CD4-positive, alpha-beta T cell treated with Interleukin-4 for 4 hours (primary cell): ENCODE measurements around the gene PLXND1.

ENCODE experiments used
- DNase-seq: peaks from one replicate; pipeline ENCODE4 v3.0.0-alpha.2; 2020

The PLXND1 gene

DNA sequence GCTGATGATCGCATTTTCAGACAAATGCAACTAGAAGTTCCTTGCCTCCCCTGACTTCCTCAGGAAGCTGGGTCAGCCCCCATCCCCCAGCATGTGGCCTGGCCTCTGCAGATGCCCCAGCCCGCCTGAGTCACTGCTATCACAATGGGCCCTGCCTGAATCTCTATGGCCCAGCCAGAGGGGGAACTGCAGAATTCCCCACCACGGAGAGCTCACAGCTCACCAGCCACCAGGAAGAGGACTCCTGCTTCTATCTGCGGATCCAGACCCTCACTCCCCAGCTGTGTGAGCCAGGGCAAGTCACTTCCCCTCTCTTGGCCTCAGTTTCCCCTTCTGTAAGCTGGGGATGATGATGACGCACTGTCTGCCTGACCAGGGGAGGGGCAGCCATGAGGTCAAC, 6.9 kb downstream of the PLXND1 start:
- DNase-seq, result no peak

DNA sequence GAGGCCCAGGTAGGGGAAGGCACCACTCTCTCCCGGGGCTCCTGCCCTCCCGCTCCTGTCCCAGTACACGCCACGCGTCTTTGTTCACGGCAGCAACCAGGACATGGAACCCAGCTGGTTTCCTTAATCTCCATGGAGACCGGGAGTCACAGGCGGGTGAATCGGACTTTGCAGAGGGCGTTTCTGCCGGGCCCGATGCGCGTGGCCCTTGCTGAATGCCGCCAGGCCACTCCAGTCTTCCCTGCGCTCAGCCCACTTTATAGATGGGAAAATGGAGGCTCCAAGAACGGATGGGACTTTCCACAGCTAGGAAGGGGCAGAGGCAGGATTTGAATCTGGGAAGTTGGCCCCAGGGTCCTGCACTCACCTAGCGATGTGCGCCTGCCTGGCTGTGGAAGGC, 7.4 kb downstream of the PLXND1 start:
- no peak for DNase-seq

- DNase-seq, result no peak
Observed at GRCh38 chr3:129598484-129598883, 8.0 kb downstream of the PLXND1 start.

DNA sequence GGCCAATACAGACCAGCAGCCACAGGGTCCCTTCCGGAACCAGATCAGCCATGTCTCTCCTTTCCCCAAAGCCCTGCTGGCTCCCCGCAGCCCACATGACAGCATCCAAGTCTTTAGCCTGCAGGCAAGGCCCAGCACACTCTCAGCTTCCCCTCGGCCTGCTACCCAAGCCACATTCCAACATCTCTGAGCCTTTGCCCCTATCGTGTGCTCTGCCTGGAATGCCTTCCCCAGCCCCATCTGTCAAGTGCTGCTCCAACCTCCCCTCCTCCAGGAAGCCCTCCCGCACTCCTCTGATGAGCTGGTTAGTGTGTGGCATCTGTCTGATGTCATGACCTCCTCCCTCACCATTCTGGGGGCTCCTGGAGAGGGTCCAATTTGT, 8.5 kb downstream of the PLXND1 start:
- no peak for DNase-seq

DNA sequence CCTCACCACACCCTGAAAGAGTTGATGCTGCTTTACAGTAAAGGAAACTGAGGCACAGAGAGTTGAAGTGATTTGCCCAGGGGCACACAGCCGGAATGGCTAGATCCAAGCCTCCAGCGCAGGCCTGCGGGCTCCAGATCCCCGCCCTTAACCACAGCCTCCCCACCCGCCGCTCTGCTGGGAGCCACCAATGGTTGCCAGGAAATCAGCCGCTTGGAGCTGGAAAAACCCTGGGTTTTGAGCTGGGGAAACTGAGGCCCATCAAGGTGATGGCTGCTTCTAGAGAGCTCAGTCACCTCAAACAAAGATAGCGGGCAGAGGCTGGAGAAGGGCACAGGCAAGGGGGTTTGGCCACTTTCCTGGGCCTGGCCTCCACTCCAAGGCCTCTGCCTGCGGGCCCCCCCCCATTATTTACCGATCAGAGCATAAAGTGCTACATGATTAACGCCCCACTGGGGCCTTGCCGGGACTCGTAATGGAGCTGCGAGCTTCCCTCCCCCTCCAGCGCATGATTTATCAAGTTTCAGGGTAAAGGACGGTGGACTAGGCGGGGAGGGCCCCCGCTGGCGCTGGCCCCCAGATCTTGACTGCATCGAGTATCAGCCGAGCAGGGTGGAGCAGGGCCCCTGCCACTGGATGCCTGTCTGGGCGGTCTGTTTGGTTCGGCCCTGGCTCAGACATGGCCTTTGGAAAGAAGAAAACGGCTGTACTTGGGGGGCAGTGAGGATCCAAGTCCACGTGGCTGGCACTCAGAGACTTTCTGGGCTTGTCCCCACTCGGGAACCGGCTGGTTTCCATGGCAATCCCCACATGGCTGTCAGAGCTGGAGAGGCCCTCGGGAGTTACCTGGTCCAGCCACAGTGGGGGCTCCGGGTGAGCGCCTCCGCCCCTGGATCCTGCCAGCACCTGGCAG, 9.1 kb downstream of the PLXND1 start:
- no peak for DNase-seq

DNA sequence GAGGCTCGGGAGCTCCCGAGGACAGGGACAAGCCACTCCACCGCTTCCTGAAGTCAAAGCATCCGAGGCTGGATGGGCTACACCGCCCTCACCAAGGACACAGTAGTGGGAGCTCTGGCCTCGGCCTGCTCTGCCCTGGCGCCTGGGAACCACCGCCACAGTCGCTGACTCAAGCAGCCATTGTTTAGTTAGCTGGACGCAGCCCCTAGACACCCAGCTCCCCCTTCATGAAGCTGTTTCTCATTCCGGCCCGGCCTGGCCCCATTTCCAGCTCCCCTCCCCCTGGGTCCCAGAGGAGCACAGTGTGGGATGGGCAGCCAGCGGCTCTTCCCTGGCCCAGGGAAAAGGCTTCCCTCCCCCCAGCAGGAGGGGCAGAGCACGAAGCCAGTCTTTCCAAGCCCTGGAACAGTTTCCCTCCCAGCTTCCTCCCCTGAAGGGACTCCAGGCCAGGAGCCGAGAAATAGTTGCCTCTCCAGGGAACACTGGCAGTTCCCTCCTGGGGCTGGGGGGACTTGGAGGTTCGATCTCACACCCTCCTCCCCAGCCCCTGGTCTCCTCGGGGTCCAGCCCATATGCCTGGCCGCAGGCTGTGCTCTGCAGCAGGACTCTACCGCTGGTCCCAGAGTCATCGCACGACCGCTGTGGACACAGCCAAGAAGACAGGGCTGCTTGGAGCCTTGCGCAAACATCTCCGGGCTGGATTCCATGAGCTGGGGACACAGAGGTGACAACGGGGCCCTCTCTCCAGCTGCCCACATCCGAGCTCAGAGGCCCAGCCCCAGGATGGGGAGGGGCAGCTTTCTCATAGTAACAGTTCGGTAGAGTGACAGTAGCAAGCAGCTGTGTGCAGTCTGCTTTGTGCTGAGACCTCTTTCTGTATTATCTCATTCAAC, 10.0 kb downstream of the PLXND1 start:
- no peak for DNase-seq

DNA sequence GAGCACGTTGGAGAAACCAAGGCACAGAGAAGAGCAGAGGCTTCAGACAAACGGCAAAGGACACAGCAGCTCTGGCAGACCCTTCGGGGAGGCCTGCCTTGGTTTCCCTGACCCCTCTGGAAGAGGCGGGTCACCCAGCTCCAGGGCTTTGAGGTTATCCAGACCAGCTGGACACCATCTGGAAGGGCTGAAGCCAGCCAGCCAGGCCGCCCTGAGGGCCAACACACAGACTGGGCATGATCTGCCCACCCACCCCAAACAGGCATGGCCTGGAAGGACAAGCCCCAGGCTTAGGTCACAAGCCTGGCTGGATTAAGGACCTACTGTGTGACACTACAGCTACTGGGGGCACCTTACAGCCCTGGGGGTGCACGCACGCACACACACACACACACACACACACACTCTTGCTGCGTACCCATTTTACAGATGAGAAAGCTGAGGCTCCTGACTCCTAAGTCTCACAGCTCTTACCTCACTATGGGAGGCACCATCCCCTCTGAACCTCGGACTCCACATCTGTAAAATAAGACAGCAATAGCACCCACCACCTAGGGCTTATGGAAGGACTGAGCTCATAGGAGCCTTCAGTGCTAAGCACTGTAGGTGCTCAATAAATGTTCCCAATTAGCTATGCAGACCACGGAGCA, 10.8 kb downstream of the PLXND1 start:
- no peak for DNase-seq

GRCh38 chr3:129594907-129595390, 11.5 kb downstream of the PLXND1 start:
- no peak for DNase-seq

GRCh38 chr3:129594409-129594808, 12.1 kb downstream of the PLXND1 start:
- no peak for DNase-seq

DNA sequence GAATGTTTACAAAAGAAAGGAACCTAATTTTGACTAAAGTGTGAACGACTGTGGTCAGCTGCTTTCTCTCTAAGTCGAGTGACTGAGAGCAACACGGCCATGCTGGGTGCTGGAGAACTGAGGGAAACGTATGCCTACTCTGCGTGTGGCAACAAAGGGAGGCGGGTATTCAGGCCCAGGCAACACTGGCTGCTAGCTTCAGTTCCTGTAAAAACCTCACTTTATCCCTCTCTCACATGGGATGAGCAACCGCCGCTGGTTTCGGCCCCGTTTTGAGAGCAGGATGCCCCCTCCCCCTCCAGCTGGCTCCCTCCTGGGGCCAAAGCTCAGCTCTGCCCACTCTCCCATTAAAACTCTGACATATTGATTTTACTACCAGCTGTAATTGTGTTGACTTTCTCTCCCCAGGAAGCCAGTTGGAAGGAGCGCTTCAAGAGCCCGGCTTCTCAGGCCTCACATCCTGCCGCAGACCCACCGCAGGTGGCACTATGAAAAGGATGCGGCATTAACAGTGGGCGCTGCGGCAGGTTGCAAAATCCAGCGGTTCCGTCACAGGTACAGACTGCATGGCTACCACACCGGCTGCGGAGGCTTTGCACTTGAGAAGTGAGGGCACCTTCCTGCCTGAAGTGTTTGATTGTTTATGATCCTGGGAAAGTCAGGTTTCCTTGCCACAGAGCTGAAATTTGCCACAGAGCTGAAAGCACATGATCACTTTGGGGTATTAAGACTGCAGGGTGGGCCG, 12.7 kb downstream of the PLXND1 start:
- DNase-seq, result peak; percentile 38

DNA sequence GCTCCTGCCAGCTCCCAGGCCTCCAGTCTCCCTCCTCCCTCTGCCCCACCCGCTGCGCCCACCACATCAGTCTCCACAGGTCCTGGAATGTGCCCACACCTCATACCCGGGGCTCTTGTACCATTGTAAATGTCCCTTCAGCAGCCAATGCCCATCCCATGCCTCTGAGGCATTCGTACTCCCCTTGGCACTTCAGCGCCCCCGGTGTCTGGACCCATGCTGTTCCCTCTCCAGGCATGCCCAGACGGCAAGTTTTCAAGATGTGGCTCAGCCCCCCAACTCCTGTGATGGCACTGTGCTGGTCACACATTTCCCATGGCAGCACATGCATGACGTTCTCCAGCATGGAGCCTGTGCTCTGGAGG, 13.3 kb downstream of the PLXND1 start:
- DNase-seq, result no peak

DNA sequence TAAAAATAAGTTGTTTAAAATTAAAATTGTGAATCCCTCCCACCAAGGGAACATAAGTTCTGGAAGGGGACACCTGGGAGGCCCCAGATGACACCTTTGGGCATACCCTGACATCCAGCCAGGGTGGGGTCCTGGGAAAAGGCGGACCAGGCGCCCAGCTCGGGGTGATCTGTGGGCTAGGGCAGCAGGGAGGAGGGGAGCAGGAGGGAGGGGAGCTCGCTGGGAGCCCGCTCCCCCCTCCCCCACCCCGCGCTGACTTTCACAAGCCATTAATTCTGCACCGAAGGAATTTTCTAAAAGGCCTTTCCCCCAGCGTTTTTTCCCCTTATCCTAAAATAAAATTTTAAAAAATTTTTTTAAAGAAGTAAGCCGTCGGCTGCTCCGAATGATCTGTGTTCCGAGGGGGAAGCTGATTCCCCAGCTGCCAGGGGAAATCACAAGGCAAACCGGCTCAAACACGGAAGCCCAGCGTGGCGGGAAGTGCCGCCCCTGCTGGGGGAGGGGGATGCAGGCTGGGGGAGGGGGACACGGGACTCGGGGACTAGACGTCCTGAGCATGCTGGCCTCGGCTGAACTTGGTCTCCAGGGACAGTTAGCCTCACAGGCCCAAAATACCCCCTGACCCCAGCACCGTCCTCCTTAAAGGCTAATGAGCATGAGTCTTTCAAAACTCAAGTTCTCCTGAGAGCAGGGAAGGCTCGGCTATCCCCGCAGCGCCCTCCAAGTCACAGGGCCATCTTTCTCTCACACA, 13.9 kb downstream of the PLXND1 start:
- DNase-seq, result no peak

DNA sequence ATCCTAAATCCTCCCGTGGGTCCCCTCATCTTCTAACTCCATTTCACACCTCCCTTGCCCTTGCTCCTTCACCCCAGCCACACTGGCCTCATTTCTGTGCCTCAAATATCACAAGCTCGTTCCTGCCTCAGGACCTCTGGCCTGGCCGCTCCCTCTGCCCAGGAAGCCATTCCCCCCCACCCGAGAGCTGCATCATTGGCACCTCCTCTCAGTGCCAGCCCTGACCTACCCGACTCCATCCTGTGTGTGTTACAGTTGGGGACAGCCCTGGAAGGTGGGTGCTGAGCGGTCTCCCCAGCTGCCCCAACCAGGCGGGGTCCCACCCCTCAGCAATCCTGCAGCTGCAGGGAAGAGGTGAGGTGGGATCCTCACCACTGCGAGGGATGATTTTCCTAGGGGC, 14.5 kb downstream of the PLXND1 start:
- no peak for DNase-seq

- DNase-seq, result no peak
Observed at GRCh38 chr3:129590215-129590614, 16.3 kb downstream of the PLXND1 start.

GRCh38 chr3:129587566-129588210, 18.8 kb downstream of the PLXND1 start:
- DNase-seq, result no peak

DNA sequence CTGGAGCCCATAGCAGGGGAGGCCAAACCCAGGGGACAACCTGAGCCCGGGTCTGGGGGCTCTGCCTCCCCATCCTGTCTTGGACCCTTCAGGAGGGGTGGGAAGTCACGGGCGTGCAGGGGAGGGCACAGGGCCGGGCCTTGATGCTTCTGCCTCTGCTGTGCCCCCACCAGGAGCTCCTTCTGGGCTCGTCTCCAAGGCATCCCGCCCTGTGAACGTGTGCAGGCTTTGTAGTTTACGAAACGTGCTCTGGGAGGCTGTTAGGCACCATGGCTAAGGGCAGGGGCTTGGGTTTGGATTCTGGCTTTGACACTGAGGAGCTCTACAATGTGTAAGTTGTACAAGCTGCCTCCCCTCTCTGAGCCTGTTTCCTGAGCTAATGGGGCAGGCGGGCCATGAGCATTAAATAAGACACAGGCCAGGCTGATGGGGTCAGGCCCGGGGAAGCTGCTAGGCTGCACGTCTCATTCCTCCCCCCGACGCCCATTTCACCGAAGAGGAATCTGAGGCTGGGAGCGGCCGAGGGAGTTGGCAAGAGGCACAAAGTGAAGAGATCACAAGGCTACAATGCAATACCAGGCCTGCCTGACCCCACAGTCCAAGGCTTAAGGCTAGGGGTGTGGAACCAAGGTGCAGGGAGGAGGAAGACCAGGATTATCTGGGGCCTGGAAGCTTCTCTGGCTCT, 19.6 kb downstream of the PLXND1 start:
- DNase-seq, result no peak

DNA sequence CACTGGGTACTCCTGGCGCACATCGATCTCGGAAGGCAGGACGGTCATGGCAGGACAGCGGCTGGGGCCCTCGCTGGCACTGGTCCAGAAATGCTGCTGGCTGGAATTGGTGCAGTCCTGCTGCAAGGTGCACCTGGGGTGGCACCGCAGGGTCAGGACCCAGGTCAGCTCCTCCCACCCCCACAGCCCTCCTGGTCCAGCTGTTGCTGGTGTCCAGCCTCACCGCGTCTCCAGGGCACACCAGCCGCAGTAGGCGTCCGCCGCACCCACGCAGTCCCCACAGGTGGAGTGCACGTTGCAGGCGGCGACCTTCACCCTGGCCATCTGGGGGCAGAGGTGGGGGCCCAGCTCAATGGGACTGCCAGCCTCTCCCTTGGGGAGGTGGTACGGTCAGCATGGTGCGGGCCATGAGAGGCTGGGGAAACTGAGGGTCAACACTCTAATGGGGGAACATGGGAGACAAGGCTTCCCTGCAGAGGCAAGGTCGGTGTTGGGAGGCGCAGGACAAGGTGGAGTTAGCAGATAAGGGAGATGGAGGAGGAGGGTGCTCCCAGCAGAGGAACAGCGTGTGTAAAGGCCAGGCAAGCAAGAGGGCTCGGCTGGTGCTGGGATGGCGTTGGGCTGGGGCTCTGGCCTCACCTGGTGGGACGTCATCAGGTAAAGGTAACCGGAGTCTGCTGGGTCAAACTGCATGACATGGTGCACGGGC, 20.4 kb downstream of the PLXND1 start:
- DNase-seq, result no peak

DNA sequence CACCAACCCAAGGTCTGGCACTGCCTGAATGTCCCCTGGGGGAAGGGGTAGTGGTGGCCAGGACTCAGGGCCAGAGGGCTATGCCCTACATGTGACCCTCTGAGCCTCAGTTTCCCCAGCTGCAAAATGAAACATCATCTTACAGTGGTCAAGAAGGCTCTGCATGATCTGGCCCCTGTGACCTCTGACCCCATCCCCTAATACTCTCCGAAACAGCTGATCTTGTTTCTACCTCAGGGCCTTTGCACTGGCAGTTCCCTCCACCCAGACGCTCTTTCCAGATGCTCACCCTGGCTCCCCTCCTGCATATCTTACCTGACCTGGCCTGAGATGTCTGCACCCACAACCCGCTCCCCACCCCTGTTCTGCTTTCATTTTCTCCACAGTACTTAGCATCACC, 21.8 kb downstream of the PLXND1 start:
- DNase-seq, result no peak

DNA sequence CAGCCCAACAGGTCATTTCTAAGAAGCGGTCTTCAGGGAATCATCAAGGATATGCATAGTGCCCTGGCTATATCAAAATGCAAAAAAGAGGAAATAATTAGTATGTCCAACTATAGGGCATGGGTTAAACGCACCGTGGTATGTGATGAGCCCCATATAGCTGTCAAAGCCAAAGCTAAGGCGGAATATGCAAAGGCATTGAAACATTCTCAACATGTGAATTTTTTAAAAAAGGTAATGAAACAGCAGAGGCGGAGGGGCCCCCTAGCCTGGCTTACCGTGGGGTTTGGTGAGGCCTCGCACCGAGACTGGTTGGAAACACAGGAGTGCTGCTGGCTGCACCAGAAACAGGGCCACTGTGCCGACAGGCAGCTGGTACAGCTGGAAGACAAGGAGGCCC, 23.2 kb downstream of the PLXND1 start:
- no peak for DNase-seq

- no peak for DNase-seq
Observed at GRCh38 chr3:129582799-129583198, 23.7 kb downstream of the PLXND1 start.
